ENCODE measurements around the gene NFASC. TPM values are rescaled to one million over a fixed set of nuclear protein-coding genes. Genes with fewer than 3 reads are reported as not detected.

NFASC gene
- total RNA-seq, 2 experiments from 2014 or later: not detected

DNA sequence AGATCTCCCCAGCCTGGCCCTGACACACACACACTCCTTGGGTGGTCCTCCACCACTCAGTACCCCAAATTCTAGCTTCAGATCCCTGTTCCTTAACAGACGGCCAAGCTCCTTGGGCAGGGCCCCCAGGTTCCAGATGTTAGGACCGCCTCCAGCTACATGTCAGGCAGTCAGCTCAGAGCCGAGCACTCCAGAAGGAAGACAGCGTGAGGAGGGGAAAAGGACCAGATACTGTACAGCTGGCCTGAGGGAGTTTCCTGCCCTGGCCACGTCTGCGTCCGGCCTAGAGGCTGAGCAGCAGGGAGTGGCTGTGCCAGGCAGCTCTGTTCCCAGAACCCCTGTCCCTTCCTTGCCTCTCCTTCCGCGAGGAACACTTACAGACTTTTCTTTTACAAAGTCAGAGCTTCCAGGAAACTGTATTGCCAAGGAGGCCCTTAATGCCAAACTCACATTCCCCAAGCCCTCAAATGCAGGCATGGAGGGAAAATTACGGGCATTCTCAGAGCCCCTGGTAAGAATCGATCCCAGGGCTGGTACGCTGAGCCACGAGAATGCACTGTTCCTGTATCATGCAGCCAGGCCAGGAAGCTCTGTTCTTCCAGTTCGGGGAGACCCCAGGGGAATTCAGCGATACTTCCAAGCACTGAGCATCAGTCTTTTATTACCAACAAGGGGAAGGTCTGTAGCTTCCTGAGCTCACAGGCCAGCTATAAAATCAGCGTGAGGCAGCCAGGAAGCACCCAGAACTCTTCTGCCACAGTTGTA is 127.1 kb downstream of the NFASC start:
- no peak for ATAC-seq (ENCODE audit: poor library complexity)
- Histone ChIP-seq H3K27ac (ENCODE audit: low read depth in 1 of 2, low read length in 2 of 2) (no peak overlapping the region), H3K4me3 (ENCODE audit: low read length) (no peak overlapping the region), H3K27me3 (ENCODE audit: control insufficient read depth in 1 of 2, insufficient read depth in 2 of 2, low read length in 2 of 2) (peaks cover 0 to 7% of the 10 kb centered on the region in 2 experiments), H3K4me1 (ENCODE audit: insufficient read depth, low read length) (peaks cover under 1% of the 10 kb centered on the region), H3K9me3 (ENCODE audit: control insufficient read depth in 1 of 2, insufficient read depth in 1 of 2, low read length in 2 of 2) (no peaks in the 10 kb centered on the region), H3K36me3 (ENCODE audit: insufficient read depth, low read length) (no peaks in the 10 kb centered on the region)
- ChIA-PET CTCF (no interaction called here), POLR2A (no interaction called here)
- Mint-ChIP-seq H3K27ac (no peak overlapping the region), H3K4me1 (ENCODE audit: low read depth) (peaks cover 5% of the 10 kb centered on the region), H3K36me3 (ENCODE audit: low read depth) (no peaks in the 10 kb centered on the region), H3K27me3 (no peaks in the 10 kb centered on the region), H3K9me3 (no peaks in the 10 kb centered on the region), H3K4me3 (no peak overlapping the region)
- DNase-seq: no peak
- intact Hi-C loops (cut with DNase I, micrococcal nuclease): no loop called here
- TF ChIP-seq, protein P1, sequence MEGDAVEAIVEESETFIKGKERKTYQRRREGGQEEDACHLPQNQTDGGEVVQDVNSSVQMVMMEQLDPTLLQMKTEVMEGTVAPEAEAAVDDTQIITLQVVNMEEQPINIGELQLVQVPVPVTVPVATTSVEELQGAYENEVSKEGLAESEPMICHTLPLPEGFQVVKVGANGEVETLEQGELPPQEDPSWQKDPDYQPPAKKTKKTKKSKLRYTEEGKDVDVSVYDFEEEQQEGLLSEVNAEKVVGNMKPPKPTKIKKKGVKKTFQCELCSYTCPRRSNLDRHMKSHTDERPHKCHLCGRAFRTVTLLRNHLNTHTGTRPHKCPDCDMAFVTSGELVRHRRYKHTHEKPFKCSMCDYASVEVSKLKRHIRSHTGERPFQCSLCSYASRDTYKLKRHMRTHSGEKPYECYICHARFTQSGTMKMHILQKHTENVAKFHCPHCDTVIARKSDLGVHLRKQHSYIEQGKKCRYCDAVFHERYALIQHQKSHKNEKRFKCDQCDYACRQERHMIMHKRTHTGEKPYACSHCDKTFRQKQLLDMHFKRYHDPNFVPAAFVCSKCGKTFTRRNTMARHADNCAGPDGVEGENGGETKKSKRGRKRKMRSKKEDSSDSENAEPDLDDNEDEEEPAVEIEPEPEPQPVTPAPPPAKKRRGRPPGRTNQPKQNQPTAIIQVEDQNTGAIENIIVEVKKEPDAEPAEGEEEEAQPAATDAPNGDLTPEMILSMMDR (IDR thresholded peaks at IDR 0.05): no peak

DNA sequence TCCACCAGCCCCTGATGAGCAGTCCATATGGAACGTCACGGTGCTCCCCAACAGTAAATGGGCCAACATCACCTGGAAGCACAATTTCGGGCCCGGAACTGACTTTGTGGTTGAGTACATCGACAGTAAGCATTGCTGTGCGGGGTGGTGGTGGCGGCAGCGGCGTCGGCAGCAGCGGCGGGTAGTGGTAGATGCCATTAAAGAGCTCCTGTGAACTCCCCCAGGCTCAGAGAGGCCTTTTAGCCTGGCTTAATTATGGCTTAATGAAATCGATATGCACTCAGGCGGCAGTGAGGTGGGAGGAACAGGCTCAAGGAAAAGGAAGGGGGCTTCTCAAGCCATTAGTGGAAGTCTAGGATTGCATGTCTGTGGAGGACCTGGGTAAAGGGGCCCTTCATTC is 130.5 kb downstream of the NFASC start:
- Mint-ChIP-seq H3K27me3 (no peaks in the 10 kb centered on the region), H3K9me3 (no peaks in the 10 kb centered on the region), H3K4me3 (no peak overlapping the region), H3K27ac (no peak overlapping the region), H3K4me1 (ENCODE audit: low read depth) (no peaks in the 10 kb centered on the region), H3K36me3 (ENCODE audit: low read depth) (no peaks in the 10 kb centered on the region)
- H3K9me3 ChIP-seq (ENCODE audit: control insufficient read depth in 1 of 2, insufficient read depth in 1 of 2, low read length in 2 of 2): no peaks in the 10 kb centered on the region
- H3K36me3 ChIP-seq (ENCODE audit: insufficient read depth, low read length): no peaks in the 10 kb centered on the region
- intact Hi-C loops (cut with DNase I, micrococcal nuclease): no loop called here
- ATAC-seq (ENCODE audit: poor library complexity): no peak
- H3K27ac ChIP-seq (ENCODE audit: low read depth in 1 of 2, low read length in 2 of 2): no peak overlapping the region
- no peak overlapping the region for H3K4me3 ChIP-seq (ENCODE audit: low read length)
- no peaks in the 10 kb centered on the region for H3K4me1 ChIP-seq (ENCODE audit: insufficient read depth, low read length)
- no peak for DNase-seq
- peaks cover 0 to 5% of the 10 kb centered on the region in 2 experiments for H3K27me3 ChIP-seq (ENCODE audit: control insufficient read depth in 1 of 2, insufficient read depth in 2 of 2, low read length in 2 of 2)
- TF ChIP-seq, protein P1 (IDR thresholded peaks at IDR 0.05): no peak
- CTCF ChIA-PET: no interaction called here
- POLR2A ChIA-PET: no interaction called here

DNA sequence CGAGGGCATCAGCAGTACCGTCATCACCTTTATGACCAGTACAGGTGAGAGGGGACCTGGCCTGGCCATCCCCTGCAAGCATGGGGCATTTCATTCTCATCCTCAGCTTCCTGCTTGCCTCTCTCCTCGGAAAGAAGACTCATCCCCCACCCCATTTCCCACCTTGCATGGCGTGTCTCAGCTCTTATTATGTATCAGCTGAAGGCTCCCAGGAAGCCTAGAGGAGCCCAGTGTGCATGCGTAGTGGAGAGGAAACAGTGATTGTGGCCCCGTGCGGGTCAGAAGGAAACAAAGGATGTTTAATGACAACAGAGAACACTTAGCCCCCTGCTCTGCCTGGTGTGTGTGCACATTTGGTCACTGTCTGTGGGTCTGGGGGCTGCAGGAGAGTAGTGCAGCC is 132.0 kb downstream of the NFASC start:
- ChIA-PET CTCF (no interaction called here), POLR2A (no interaction called here)
- Histone ChIP-seq H3K36me3 (ENCODE audit: insufficient read depth, low read length) (no peaks in the 10 kb centered on the region), H3K27me3 (ENCODE audit: control insufficient read depth in 1 of 2, insufficient read depth in 2 of 2, low read length in 2 of 2) (peaks cover 0 to 5% of the 10 kb centered on the region in 2 experiments), H3K27ac (ENCODE audit: low read depth in 1 of 2, low read length in 2 of 2) (no peak overlapping the region), H3K9me3 (ENCODE audit: control insufficient read depth in 1 of 2, insufficient read depth in 1 of 2, low read length in 2 of 2) (no peaks in the 10 kb centered on the region), H3K4me3 (ENCODE audit: low read length) (no peak overlapping the region), H3K4me1 (ENCODE audit: insufficient read depth, low read length) (no peaks in the 10 kb centered on the region)
- TF ChIP-seq, protein P1 (IDR thresholded peaks at IDR 0.05): no peak
- Mint-ChIP-seq H3K36me3 (ENCODE audit: low read depth) (no peaks in the 10 kb centered on the region), H3K27ac (no peak overlapping the region), H3K4me1 (ENCODE audit: low read depth) (no peaks in the 10 kb centered on the region), H3K4me3 (no peak overlapping the region), H3K27me3 (no peaks in the 10 kb centered on the region), H3K9me3 (no peaks in the 10 kb centered on the region)
- ATAC-seq (ENCODE audit: poor library complexity) (no peak), DNase-seq (no peak)
- intact Hi-C loops (cut with DNase I, micrococcal nuclease): no loop called here
